Endothelial cell of umbilical vein (primary cell): ENCODE data around the gene PUM2. TPM values are rescaled to one million over a fixed set of nuclear protein-coding genes. Genes with fewer than 3 reads are reported as not detected.

Experiments used
- BruUV-seq: library from RNA; stranded (reverse); fragments of 400-500 nt; replicated peaks from 2 replicates; lab custom pipeline; 2021; lab: Mats Ljungman, UMichigan
- CTCF ChIA-PET: fragments of 300-600, 350-600 bp; sonication (Branson Sonifier 250); formaldehyde crosslinking; loops from one replicate; lab custom pipeline; 2021; ENCODE audit warnings: antibody characterized with exemption, inconsistent platforms; lab: Charles Lee
- POLR2A ChIA-PET: fragments of 300-600, 350-600 bp; sonication (Branson Sonifier 250); formaldehyde crosslinking; loops from one replicate; lab custom pipeline; 2021; ENCODE audit warnings: antibody characterized with exemption, inconsistent platforms; lab: Charles Lee
- DNase-seq: peaks from one replicate; pipeline ENCODE4 v3.0.0-alpha.2; 2011; ENCODE audit warnings: low read depth, low spot score
- FAIRE-seq: peaks from 2 replicates; lab custom pipeline; 2011; peaks lifted over from hg19 to GRCh38; lab: Jason Lieb, UNC
- H2AFZ ChIP-seq: 2 replicates; pipeline ENCODE4 v1.6.0; 2012; ENCODE audit warnings: low read depth, low read length, control low read depth, inconsistent platforms
- H3K27ac ChIP-seq: 2 replicates; pipeline ENCODE4 v1.5.1; 2011; ENCODE audit warnings: low read depth, mild to moderate bottlenecking, control low read depth, low read length, moderate library complexity; ENCODE audit not compliant: insufficient read depth
- H3K27me3 ChIP-seq, 2 experiments: 2 replicates each; pipeline versions ENCODE4 v1.6.0 to v1.6.1; 2011; ENCODE audit warnings: low read length in 2 of 2, mixed read lengths in 1 of 2; ENCODE audit not compliant: control insufficient read depth in 2 of 2, insufficient read depth in 2 of 2
- H3K36me3 ChIP-seq, 2 experiments: 2 replicates in 1 of 2; 3 replicates in 1 of 2; pipeline ENCODE4 v1.5.1; 2011; ENCODE audit warnings: low read length in 2 of 2, mild to moderate bottlenecking in 1 of 2, moderate library complexity in 1 of 2; ENCODE audit not compliant: control insufficient read depth in 2 of 2, insufficient read depth in 2 of 2; ENCODE audit errors: extremely low read depth in 1 of 2
- H3K4me1 ChIP-seq: 3 replicates; pipeline ENCODE4 v1.5.1; 2011; ENCODE audit warnings: mild to moderate bottlenecking, low read length; ENCODE audit not compliant: control insufficient read depth, insufficient read depth; ENCODE audit errors: extremely low read depth
- H3K4me2 ChIP-seq: 2 replicates; pipeline ENCODE4 v1.6.1; 2011; ENCODE audit warnings: low read length, control low read depth, mixed read lengths; ENCODE audit not compliant: insufficient read depth
- H3K4me3 ChIP-seq, 3 experiments: fragments of 200-600 bp in 1 of 3; sonication (generic), shearing (Covaris generic) in 1 of 3; replicated peaks in 1 of 3; 2 replicates each; pipeline ENCODE4 v1.5.1; 2011 to 2016; ENCODE audit warnings: control low read depth in 3 of 3, low read length in 3 of 3, mild to moderate bottlenecking in 2 of 3, inconsistent platforms in 1 of 3, low read depth in 1 of 3, moderate library complexity in 1 of 3; ENCODE audit not compliant: insufficient read depth in 1 of 3
- H3K79me2 ChIP-seq: 2 replicates; pipeline ENCODE4 v1.6.0; 2012; ENCODE audit warnings: low read length, inconsistent platforms; ENCODE audit not compliant: control insufficient read depth, insufficient read depth
- H3K9ac ChIP-seq: replicated peaks from 2 replicates; pipeline ENCODE3; 2011; ENCODE audit warnings: low read length, control low read depth; ENCODE audit not compliant: insufficient read depth; ENCODE audit errors: extremely low read depth
- H3K9me1 ChIP-seq: replicated peaks from 3 replicates; pipeline ENCODE4 v1.6.0; 2011; ENCODE audit warnings: mild to moderate bottlenecking, low read length; ENCODE audit not compliant: control insufficient read depth, insufficient read depth; ENCODE audit errors: extremely low read depth
- H3K9me3 ChIP-seq: replicated peaks from 2 replicates; pipeline ENCODE4 v1.5.1; 2012; ENCODE audit warnings: low read length, inconsistent platforms; ENCODE audit not compliant: control insufficient read depth, insufficient read depth
- H4K20me1 ChIP-seq: replicated peaks from 2 replicates; pipeline ENCODE3; 2011; ENCODE audit warnings: mild to moderate bottlenecking, low read length; ENCODE audit not compliant: control insufficient read depth, insufficient read depth; ENCODE audit errors: extremely low read depth
- EZH2 ChIP-seq: IDR thresholded peaks from 2 replicates; pipeline ENCODE4 v1.6.1; 2012; ENCODE audit warnings: borderline replicate concordance, low read depth, mild to moderate bottlenecking, moderate library complexity, low read length, inconsistent platforms; ENCODE audit not compliant: severe bottlenecking
- FOS ChIP-seq: IDR thresholded peaks from 2 replicates; pipeline ENCODE4 v1.6.1; 2011; ENCODE audit warnings: mild to moderate bottlenecking, low read length, moderate library complexity, borderline replicate concordance; ENCODE audit not compliant: insufficient read depth
- GATA2 ChIP-seq: IDR thresholded peaks from 2 replicates; pipeline ENCODE4 v1.7.0; 2011; ENCODE audit warnings: low read depth, mild to moderate bottlenecking, moderate library complexity, mixed read lengths, low read length; ENCODE audit not compliant: insufficient read length, insufficient read depth
- JUN ChIP-seq: IDR thresholded peaks from 2 replicates; pipeline ENCODE4 v1.6.1; 2011; ENCODE audit warnings: borderline replicate concordance, low read depth; ENCODE audit not compliant: insufficient read length, insufficient read depth
- MYC ChIP-seq: IDR thresholded peaks from one replicate; pipeline ENCODE4 v1.6.1; 2011; ENCODE audit warnings: mild to moderate bottlenecking, low read depth, low read length
- POLR2A ChIP-seq: IDR thresholded peaks from 2 replicates; pipeline ENCODE4 v1.6.1; 2012; ENCODE audit warnings: low read depth, mild to moderate bottlenecking, control low read depth, low read length
- POLR2AphosphoS5 ChIP-seq: IDR thresholded peaks from 2 replicates; pipeline ENCODE4 v1.6.1; 2012; ENCODE audit warnings: low read depth, mild to moderate bottlenecking, control low read depth, low read length, moderate library complexity; ENCODE audit not compliant: insufficient read depth
- dilution Hi-C: fragments of 300-500 bp; cut with MboI; formaldehyde crosslinking; loops from one replicate; pipeline ENCODE4 v1.15.0; 2019; ENCODE audit warnings: low sequenced_read_pairs; ENCODE audit not compliant: extremely low pct_ligation_motif_present
- intact Hi-C: fragments of 100-400 bp; cut with micrococcal nuclease; formaldehyde crosslinking; loops from one replicate; pipeline ENCODE4 v1.10.0; 2022
- polyA plus RNA-seq, 4 experiments: library from polyadenylated mRNA; depleted of rRNA in 3 of 4; stranded (reverse) in 3 of 4; unstranded in 1 of 4; fragments of >200 nt; gene quantifications; 2 replicates each; pipeline versions ENCODE4 v1.2.1 to v1.2.3, GENCODE V29; 2011 to 2012; ENCODE audit warnings: missing spikeins in 1 of 4
- total RNA-seq: library from RNA; stranded (reverse); gene quantifications from 2 replicates; pipeline ENCODE4 v1.2.3, GENCODE V29; 2021
- TF ChIP-seq, protein P1 (sequence below): IDR thresholded peaks from 2 replicates; pipeline ENCODE4 v1.6.1; 2011; ENCODE audit not compliant: insufficient read depth, insufficient read length
- TF ChIP-seq, protein P2 (sequence below), 2 donors: IDR thresholded peaks; 1 replicate in 1 of 2; 2 replicates in 1 of 2; pipeline ENCODE4 v1.5.1; 2011; ENCODE audit warnings: low read length in 2 of 2, mild to moderate bottlenecking in 2 of 2, moderate library complexity in 2 of 2, control low read depth in 1 of 2, inconsistent platforms in 1 of 2, low read depth in 1 of 2; ENCODE audit not compliant: insufficient read depth in 1 of 2; ENCODE audit errors: extremely low read depth in 1 of 2

PUM2 gene
- total and polyA plus RNA-seq, 2 donors (not counting 3 experiments of a cell fraction or from before 2014, with no cell fraction given) = 32.9 to 83.7 TPM

DNA sequence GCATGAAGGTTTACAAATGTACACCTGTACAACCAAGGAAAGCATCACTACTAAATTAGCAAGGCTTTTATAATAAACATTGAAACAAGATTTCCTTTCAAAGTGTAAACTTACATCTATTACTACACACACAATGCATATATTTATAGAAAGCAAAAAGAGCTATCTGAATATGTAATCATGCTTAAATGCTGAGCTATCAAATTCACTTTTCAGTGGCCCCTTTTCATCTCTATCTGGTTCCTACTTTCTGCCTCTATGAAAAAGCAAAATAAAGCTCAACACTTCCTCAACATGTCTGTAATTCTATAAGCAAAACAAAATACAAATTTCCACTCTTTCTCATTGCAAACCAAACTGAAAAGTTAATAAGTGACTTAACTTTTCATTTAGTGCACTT lies 100.2 kb downstream of the PUM2 start:
- CTCF ChIA-PET = interaction anchor here (1.2 to 1.4 kb wide), 2 partner anchors 8 to 77 kb away, joined by 4 to 5 read pairs; no protein-coding TSS in a partner anchor
- DNase-seq (no peak), FAIRE-seq (no peak)
- intact Hi-C loops (no loop called here), dilution Hi-C loops (no loop called here)
- Histone ChIP-seq H4K20me1 (no peaks in the 10 kb centered on the region), H3K4me1 (no peaks in the 10 kb centered on the region), H3K79me2 (no peaks in the 10 kb centered on the region), H3K9me3 (no peaks in the 10 kb centered on the region), H3K36me3 (peaks cover 17 to 34% of the 10 kb centered on the region in 2 experiments), H3K27ac (no peak overlapping the region), H3K27me3 (no peaks in the 10 kb centered on the region), H2AFZ (no peak overlapping the region), H3K9ac (no peak overlapping the region), H3K4me2 (no peak overlapping the region), H3K9me1 (no peaks in the 10 kb centered on the region), H3K4me3 (no peak overlapping the region)
- TF ChIP-seq POLR2AphosphoS5 (no peak), POLR2A (no peak), EZH2 (no peak), FOS (no peak)
- TF ChIP-seq, protein P1, sequence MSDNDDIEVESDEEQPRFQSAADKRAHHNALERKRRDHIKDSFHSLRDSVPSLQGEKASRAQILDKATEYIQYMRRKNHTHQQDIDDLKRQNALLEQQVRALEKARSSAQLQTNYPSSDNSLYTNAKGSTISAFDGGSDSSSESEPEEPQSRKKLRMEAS = no peak
- BruUV-seq = no TSS peak
- POLR2A ChIA-PET = no interaction called here

- H3K9me1 ChIP-seq = no peaks in the 10 kb centered on the region
- POLR2A ChIA-PET = no interaction called here
- TF ChIP-seq POLR2AphosphoS5 (no peak), EZH2 (no peak), FOS (no peak), JUN (no peak), POLR2A (no peak), MYC (no peak), GATA2 (no peak)
- TF ChIP-seq, protein P1 = no peak
- TF ChIP-seq, protein P2, sequence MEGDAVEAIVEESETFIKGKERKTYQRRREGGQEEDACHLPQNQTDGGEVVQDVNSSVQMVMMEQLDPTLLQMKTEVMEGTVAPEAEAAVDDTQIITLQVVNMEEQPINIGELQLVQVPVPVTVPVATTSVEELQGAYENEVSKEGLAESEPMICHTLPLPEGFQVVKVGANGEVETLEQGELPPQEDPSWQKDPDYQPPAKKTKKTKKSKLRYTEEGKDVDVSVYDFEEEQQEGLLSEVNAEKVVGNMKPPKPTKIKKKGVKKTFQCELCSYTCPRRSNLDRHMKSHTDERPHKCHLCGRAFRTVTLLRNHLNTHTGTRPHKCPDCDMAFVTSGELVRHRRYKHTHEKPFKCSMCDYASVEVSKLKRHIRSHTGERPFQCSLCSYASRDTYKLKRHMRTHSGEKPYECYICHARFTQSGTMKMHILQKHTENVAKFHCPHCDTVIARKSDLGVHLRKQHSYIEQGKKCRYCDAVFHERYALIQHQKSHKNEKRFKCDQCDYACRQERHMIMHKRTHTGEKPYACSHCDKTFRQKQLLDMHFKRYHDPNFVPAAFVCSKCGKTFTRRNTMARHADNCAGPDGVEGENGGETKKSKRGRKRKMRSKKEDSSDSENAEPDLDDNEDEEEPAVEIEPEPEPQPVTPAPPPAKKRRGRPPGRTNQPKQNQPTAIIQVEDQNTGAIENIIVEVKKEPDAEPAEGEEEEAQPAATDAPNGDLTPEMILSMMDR (IDR thresholded peaks at IDR 0.05; ENCODE audit: extremely low read depth in 1 of 2, insufficient read depth in 1 of 2, low read depth in 1 of 2, low read length in 2 of 2) = no peak
- no TSS peak for BruUV-seq
- H3K27me3 ChIP-seq = no peaks in the 10 kb centered on the region
- no peaks in the 10 kb centered on the region for H4K20me1 ChIP-seq
- no peak overlapping the region for H3K27ac ChIP-seq
- CTCF ChIA-PET = no interaction called here
- no peak for FAIRE-seq
- intact Hi-C loops (no loop called here), dilution Hi-C loops (no loop called here)
- H3K36me3 ChIP-seq = peaks cover 14 to 25% of the 10 kb centered on the region in 2 experiments
- no peak for DNase-seq
- no peak overlapping the region for H3K4me3 ChIP-seq
- H2AFZ ChIP-seq = no peak overlapping the region
- H3K9ac ChIP-seq = no peak overlapping the region
- no peaks in the 10 kb centered on the region for H3K79me2 ChIP-seq
- H3K9me3 ChIP-seq = no peaks in the 10 kb centered on the region
- H3K4me2 ChIP-seq = no peak overlapping the region
- no peaks in the 10 kb centered on the region for H3K4me1 ChIP-seq
These were observed 101.5 kb downstream of the PUM2 start for GRCh38 chr2:20249170-20249569.
